IMR-90 (cell line): ENCODE results near the gene KRTAP12-1. TPM values are rescaled to one million over a fixed set of nuclear protein-coding genes. Genes with fewer than 3 reads are reported as not detected.

Source experiments
- ATAC-seq: fragments of 200-7000 bp; cut with Tn5 transposase; 2 replicates; pipeline ENCODE4 v1.9.1; 2020; ENCODE audit warnings: low read depth, mild to moderate bottlenecking, moderate library complexity
- BruUV-seq: library from RNA; stranded (reverse); fragments of 400-500 nt; replicated peaks from 2 replicates; lab custom pipeline; 2021; lab: Mats Ljungman, UMichigan
- CTCF ChIA-PET: fragments of 300-600 bp; formaldehyde crosslinking; extraction: SDS; loops from one replicate; lab custom pipeline; 2021; ENCODE audit warnings: antibody characterized with exemption; lab: Yijun Ruan, JAX
- POLR2A ChIA-PET: fragments of 300-600 bp; sonication (Branson Sonifier 250); formaldehyde crosslinking; loops from one replicate; lab custom pipeline; 2022; ENCODE audit warnings: antibody characterized with exemption; ENCODE audit not compliant: unreplicated experiment; lab: Charles Lee
- DNase-seq: peaks from one replicate; pipeline ENCODE4 v3.0.0; 2013
- H2AFZ ChIP-seq: replicated peaks from 2 replicates; pipeline ENCODE3; 2013; ENCODE audit warnings: low read length, mild to moderate bottlenecking; ENCODE audit not compliant: poor library complexity
- H2AK5ac ChIP-seq: 2 replicates; pipeline ENCODE4 v1.6.1; 2013; ENCODE audit warnings: low read depth, low read length, inconsistent platforms
- H2AK9ac ChIP-seq: replicated peaks from 2 replicates; pipeline ENCODE3; 2013; ENCODE audit warnings: mild to moderate bottlenecking, low read depth, low read length, moderate library complexity; ENCODE audit not compliant: poor library complexity
- H2BK120ac ChIP-seq: 2 replicates; pipeline ENCODE4 v1.6.1; 2013; ENCODE audit warnings: low read depth, low read length, inconsistent platforms
- H2BK15ac ChIP-seq: 3 replicates; pipeline ENCODE4 v1.6.1; 2013; ENCODE audit warnings: low read depth, low read length, inconsistent platforms
- H2BK20ac ChIP-seq: 2 replicates; pipeline ENCODE4 v1.6.1; 2013; ENCODE audit warnings: low read depth, mild to moderate bottlenecking, inconsistent platforms, low read length, moderate library complexity
- H2BK5ac ChIP-seq: 2 replicates; pipeline ENCODE4 v1.6.1; 2013; ENCODE audit warnings: mild to moderate bottlenecking, low read depth, low read length, inconsistent platforms; ENCODE audit not compliant: poor library complexity, severe bottlenecking
- H3K14ac ChIP-seq: replicated peaks from 2 replicates; pipeline ENCODE4 v1.6.1; 2013; ENCODE audit warnings: low read depth, low read length, inconsistent platforms
- H3K18ac ChIP-seq: 2 replicates; pipeline ENCODE4 v1.6.1; 2013; ENCODE audit warnings: low read depth, low read length, control low read depth
- H3K23ac ChIP-seq: 2 replicates; pipeline ENCODE4 v1.6.1; 2013; ENCODE audit warnings: low read depth, low read length, inconsistent platforms
- H3K27ac ChIP-seq: 2 replicates; pipeline ENCODE4 v1.5.1; 2013; ENCODE audit warnings: mild to moderate bottlenecking, control low read depth, low read length; ENCODE audit not compliant: insufficient read depth
- H3K27me3 ChIP-seq: 2 replicates; pipeline ENCODE4 v1.6.1; 2013; ENCODE audit warnings: low read length; ENCODE audit not compliant: control insufficient read depth, insufficient read depth
- H3K36me3 ChIP-seq: 2 replicates; pipeline ENCODE4 v1.6.1; 2013; ENCODE audit warnings: low read length, mixed read lengths; ENCODE audit not compliant: control insufficient read depth, insufficient read depth
- H3K4ac ChIP-seq: 2 replicates; pipeline ENCODE4 v1.6.1; 2013; ENCODE audit warnings: low read depth, low read length, inconsistent platforms
- H3K4me1 ChIP-seq: 2 replicates; pipeline ENCODE4 v1.6.1; 2013; ENCODE audit warnings: low read length, mixed read lengths; ENCODE audit not compliant: control insufficient read depth, insufficient read depth
- H3K4me2 ChIP-seq: 2 replicates; pipeline ENCODE4 v1.6.1; 2013; ENCODE audit warnings: low read depth, mild to moderate bottlenecking, control low read depth, low read length, moderate library complexity
- H3K4me3 ChIP-seq: 2 replicates; pipeline ENCODE4 v1.5.1; 2013; ENCODE audit warnings: low read depth, mild to moderate bottlenecking, control low read depth, low read length, moderate library complexity; ENCODE audit not compliant: insufficient read depth
- H3K56ac ChIP-seq: 2 replicates; pipeline ENCODE4 v1.6.1; 2013; ENCODE audit warnings: low read length, inconsistent platforms; ENCODE audit not compliant: insufficient read depth; ENCODE audit errors: extremely low read depth
- H3K79me1 ChIP-seq, 2 experiments: 2 replicates each; pipeline ENCODE4 v1.6.1; 2013; ENCODE audit warnings: low read length in 2 of 2, inconsistent platforms in 1 of 2, low read depth in 1 of 2
- H3K9ac ChIP-seq: 2 replicates; pipeline ENCODE4 v1.6.1; 2013; ENCODE audit warnings: low read depth, low read length, control low read depth
- H3K9me1 ChIP-seq: 2 replicates; pipeline ENCODE4 v1.6.1; 2013; ENCODE audit warnings: low read length, inconsistent platforms; ENCODE audit not compliant: insufficient read depth
- H3K9me3 ChIP-seq: 2 replicates; pipeline ENCODE4 v1.6.1; 2013; ENCODE audit warnings: low read length; ENCODE audit not compliant: control insufficient read depth, insufficient read depth
- H4K20me1 ChIP-seq: 2 replicates; pipeline ENCODE4 v1.6.1; 2013; ENCODE audit warnings: low read length, inconsistent platforms; ENCODE audit not compliant: insufficient read depth
- H4K5ac ChIP-seq: 2 replicates; pipeline ENCODE4 v1.6.1; 2013; ENCODE audit warnings: mild to moderate bottlenecking, low read depth, low read length, control low read depth
- H4K8ac ChIP-seq, 2 experiments: 2 replicates each; pipeline ENCODE4 v1.6.1; 2013; ENCODE audit warnings: low read depth in 2 of 2, low read length in 2 of 2, control low read depth in 1 of 2, inconsistent platforms in 1 of 2
- H4K91ac ChIP-seq: 2 replicates; pipeline ENCODE4 v1.6.1; 2013; ENCODE audit warnings: low read depth, low read length, inconsistent platforms; ENCODE audit not compliant: insufficient read depth
- CEBPB ChIP-seq: IDR thresholded peaks from 2 replicates; pipeline ENCODE4 v1.6.1; 2012; ENCODE audit warnings: low read depth, low read length, improper control_type of control experiment
- CHD1 ChIP-seq: IDR thresholded peaks from 2 replicates; pipeline ENCODE4 v1.6.1; 2012; ENCODE audit warnings: low read depth, low read length, improper control_type of control experiment
- ELK1 ChIP-seq: fragments of 150-350 bp; IDR thresholded peaks from 2 replicates; pipeline ENCODE4 v1.6.1; 2016; ENCODE audit warnings: low read depth, mild to moderate bottlenecking, low read length, moderate library complexity, borderline replicate concordance
- FOS ChIP-seq: fragments of 150-350 bp; IDR thresholded peaks from 2 replicates; pipeline ENCODE4 v1.6.1; 2016; ENCODE audit warnings: low read depth, low read length
- MAFK ChIP-seq: IDR thresholded peaks from 2 replicates; pipeline ENCODE4 v1.6.1; 2012; ENCODE audit warnings: low read depth, low read length, improper control_type of control experiment
- MXI1 ChIP-seq: IDR thresholded peaks from 2 replicates; pipeline ENCODE4 v1.6.1; 2012; ENCODE audit warnings: low read depth, mild to moderate bottlenecking, low read length, moderate library complexity, borderline replicate concordance
- RCOR1 ChIP-seq: IDR thresholded peaks from 2 replicates; pipeline ENCODE4 v1.6.1; 2012; ENCODE audit warnings: mild to moderate bottlenecking, low read length, improper control_type of control experiment; ENCODE audit not compliant: insufficient replicate concordance
- SMC3 ChIP-seq: fragments of 150-350 bp; IDR thresholded peaks from 2 replicates; pipeline ENCODE4 v1.6.1; 2016; ENCODE audit warnings: low read depth, mild to moderate bottlenecking, antibody characterized with exemption, low read length, moderate library complexity
- WGBS, 2 experiments: methylation state at CpG; one replicate each; pipeline versions ENCODE4 v1.1.5 to v1.1.7; 2013; ENCODE audit warnings: missing lambda C conversion rate in 2 of 2; ENCODE audit not compliant: insufficient read length in 1 of 2; ENCODE audit errors: extremely low coverage in 2 of 2; 5-methylcytosine and 5-hydroxymethylcytosine counted together
- dilution Hi-C: fragments of 300-500 bp; cut with HindIII; formaldehyde crosslinking; loops from one replicate; pipeline ENCODE4 v1.14.3; 2018; ENCODE audit warnings: low sequenced_read_pairs; ENCODE audit not compliant: unreplicated experiment
- in situ Hi-C: fragments of 300-500 bp; cut with MboI; formaldehyde crosslinking; loops from 3 replicates; pipeline ENCODE4 v1.14.3; 2019; ENCODE audit warnings: low sequenced_read_pairs, inconsistent platforms, mixed read lengths
- intact Hi-C: fragments of 100-400 bp; cut with micrococcal nuclease; formaldehyde crosslinking; loops from 2 replicates; pipeline ENCODE4 v1.10.0; 2022
- polyA plus RNA-seq, 3 experiments: library from polyadenylated mRNA; depleted of rRNA; stranded (reverse); fragments of >200 nt; gene quantifications; 2 replicates each; pipeline ENCODE4 v1.2.3, GENCODE V29; 2012; ENCODE audit warnings: low replicate concordance in 1 of 3
- total RNA-seq: library from RNA; depleted of rRNA; stranded (reverse); fragments of >200 nt; gene quantifications from 2 replicates; pipeline ENCODE4 v1.2.3, GENCODE V29; 2012

KRTAP12-1 gene
- total and polyA plus RNA-seq, 2 of the 4 experiments (the other 2 are of a cell fraction) = not detected

GRCh38 chr21:44727321-44727720, 45.4 kb upstream of the KRTAP12-1 start:
- Histone ChIP-seq H3K9me1 (no peaks in the 10 kb centered on the region), H3K14ac (no peak overlapping the region), H3K56ac (no peak overlapping the region), H2BK20ac (no peak overlapping the region), H2BK120ac (no peak overlapping the region), H4K8ac (no peak overlapping the region), H3K79me1 (no peaks in the 10 kb centered on the region), H2AK5ac (no peak overlapping the region), H3K27me3 (peaks cover 45% of the 10 kb centered on the region), H3K36me3 (no peaks in the 10 kb centered on the region), H3K27ac (no peak overlapping the region), H3K4me3 (no peak overlapping the region), H3K4me2 (no peak overlapping the region), H2AFZ (no peak overlapping the region), H3K9ac (no peak overlapping the region), H3K4me1 (no peaks in the 10 kb centered on the region), H3K9me3 (no peaks in the 10 kb centered on the region), H2BK15ac (no peak overlapping the region), H3K4ac (no peak overlapping the region), H2BK5ac (no peak overlapping the region), H4K91ac (no peak overlapping the region), H4K5ac (no peak overlapping the region), H3K23ac (no peak overlapping the region), H4K20me1 (no peaks in the 10 kb centered on the region), H3K18ac (no peak overlapping the region), H2AK9ac (no peak overlapping the region)
- dilution Hi-C loops (no loop called here), intact Hi-C loops (no loop called here), in situ Hi-C loops (no loop called here)
- WGBS, 2 experiments = 83% methylated on average over 7 of the region's 8 CpGs; no CpG with 5 or more reads in 1 of the 2 experiments
- ChIA-PET CTCF (no interaction called here), POLR2A (no interaction called here)
- no TSS peak for BruUV-seq
- DNase-seq (no peak), ATAC-seq (no peak)
- TF ChIP-seq MXI1 = no peak
- no peak for TF ChIP-seq SMC3
- no peak for TF ChIP-seq MAFK
- TF ChIP-seq FOS = no peak
- no peak for TF ChIP-seq ELK1
- no peak for TF ChIP-seq RCOR1
- no peak for TF ChIP-seq CEBPB
- no peak for TF ChIP-seq CHD1
